SH-SY5Y (cell line): ENCODE data around the gene ANKRD12.

ENCODE experiments used
- GATA2 ChIP-seq: IDR thresholded peaks from 2 replicates; pipeline ENCODE4 v1.6.1; 2011; ENCODE audit warnings: mild to moderate bottlenecking, low read depth, low read length
- GATA3 ChIP-seq: IDR thresholded peaks from 2 replicates; pipeline ENCODE4 v1.6.1; 2011; ENCODE audit warnings: low read depth, mild to moderate bottlenecking, low read length, moderate library complexity

DNA sequence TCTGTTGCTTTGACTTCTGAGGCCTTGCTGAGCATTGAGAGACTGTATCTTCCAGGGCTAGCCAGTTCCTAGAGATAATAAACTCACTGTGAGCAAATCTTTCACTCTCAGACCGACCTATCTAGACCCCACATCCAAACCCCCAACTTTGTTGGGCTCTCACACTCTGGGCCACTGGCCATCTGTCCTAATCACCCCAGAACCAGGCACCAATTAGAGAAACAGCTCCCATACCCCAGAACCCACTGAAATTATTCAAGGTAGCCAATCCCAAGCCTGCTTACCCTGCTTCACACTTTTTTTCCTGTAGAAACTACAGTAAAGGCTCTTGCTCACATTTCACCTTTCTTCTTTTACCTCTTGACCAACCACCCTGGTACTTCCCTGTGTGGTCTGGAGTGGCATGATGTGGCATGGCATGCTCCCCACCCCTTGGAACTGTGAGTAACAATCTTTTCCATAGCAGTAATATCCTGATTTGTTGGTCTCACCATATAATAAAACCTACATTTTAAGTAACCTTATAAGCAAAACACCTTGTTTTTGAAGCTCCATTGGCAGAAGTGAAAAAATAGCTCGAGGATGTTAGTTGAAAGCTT, 55.2 kb downstream of the ANKRD12 start:
- TF ChIP-seq GATA2 (no peak), GATA3 (no peak)
